GM21528 (cell line): ENCODE data around the gene ADAMTS5.

ENCODE experiments used
- ATAC-seq: cut with Tn5 transposase; IDR thresholded peaks from one replicate; pipeline ENCODE4 v1.9.1; 2021; ENCODE audit warnings: mild to moderate bottlenecking, moderate library complexity; ENCODE audit not compliant: unreplicated experiment, low FRiP score

Gene ADAMTS5

GRCh38 chr21:26892151-26892550 lies 74.7 kb downstream of the ADAMTS5 start:
- ATAC-seq: no peak

GRCh38 chr21:26888931-26889330 lies 78.0 kb downstream of the ADAMTS5 start:
- no peak for ATAC-seq

- ATAC-seq: no peak
Observed at GRCh38 chr21:26888256-26888655, 78.6 kb downstream of the ADAMTS5 start.

GRCh38 chr21:26887251-26887650 lies 79.6 kb downstream of the ADAMTS5 start:
- no peak for ATAC-seq

GRCh38 chr21:26884436-26884835 lies 82.5 kb downstream of the ADAMTS5 start:
- no peak for ATAC-seq

GRCh38 chr21:26883768-26884167 lies 83.1 kb downstream of the ADAMTS5 start:
- ATAC-seq: no peak

GRCh38 chr21:26881504-26882228 lies 85.2 kb downstream of the ADAMTS5 start:
- ATAC-seq: no peak

- ATAC-seq: no peak
Observed at GRCh38 chr21:26877018-26877417, 89.9 kb downstream of the ADAMTS5 start.

- no peak for ATAC-seq
Observed at GRCh38 chr21:26874347-26874746, 92.5 kb downstream of the ADAMTS5 start.
